Anterior cingulate cortex (tissue), 58 donors: ENCODE results near the gene EPS8L1.
"Not testable (repeated sequence)": the region's sequence is repeated elsewhere in the genome, so short reads cannot be mapped to it uniquely, and the experiment has no call there.

Source experiments
- DNase-seq, 58 donors: peaks; one replicate each; lab custom pipeline; 2025; lab: John Stamatoyannopoulos, UW

Gene EPS8L1

GRCh38 chr19:55075371-55075998 is at the start of gene EPS8L1:
Gene EPS8L1 (plus strand): TSS chr19:55075869. CDS start chr19:55076445, 576 bp downstream.
- DNase-seq, result no peak

- not testable (repeated sequence) for DNase-seq
These were observed 48.6 kb upstream of the EPS8L1 start for GRCh38 chr19:55027140-55027471.

- no peak for DNase-seq
These were observed 48.0 kb upstream of the EPS8L1 start for GRCh38 chr19:55027472-55028337.

GRCh38 chr19:55028757-55029156 is 46.9 kb upstream of the EPS8L1 start:
- DNase-seq, result no peak

GRCh38 chr19:55031178-55031577 is 44.5 kb upstream of the EPS8L1 start:
- DNase-seq, result no peak

GRCh38 chr19:55032170-55032800 is 43.4 kb upstream of the EPS8L1 start:
- no peak for DNase-seq

GRCh38 chr19:55032976-55033643 is 42.6 kb upstream of the EPS8L1 start:
- DNase-seq, result not testable (repeated sequence)

GRCh38 chr19:55034751-55035150 is 40.9 kb upstream of the EPS8L1 start:
- DNase-seq, result no peak

- no peak for DNase-seq
These were observed 39.6 kb upstream of the EPS8L1 start for GRCh38 chr19:55036058-55036457.

GRCh38 chr19:55037603-55038002 is 38.1 kb upstream of the EPS8L1 start:
- DNase-seq, result not testable (repeated sequence)

GRCh38 chr19:55040654-55041053 is 35.0 kb upstream of the EPS8L1 start:
- not testable (repeated sequence) for DNase-seq

GRCh38 chr19:55041244-55041626 is 34.4 kb upstream of the EPS8L1 start:
- no peak for DNase-seq

GRCh38 chr19:55041627-55042343 is 33.9 kb upstream of the EPS8L1 start:
- no peak for DNase-seq

GRCh38 chr19:55042344-55042678 is 33.4 kb upstream of the EPS8L1 start:
- no peak for DNase-seq

- no peak for DNase-seq
These were observed 33.0 kb upstream of the EPS8L1 start for GRCh38 chr19:55042688-55043087.

GRCh38 chr19:55044286-55044685 is 31.4 kb upstream of the EPS8L1 start:
- DNase-seq, result no peak

GRCh38 chr19:55044771-55045716 is 30.6 kb upstream of the EPS8L1 start:
- DNase-seq, result no peak

- DNase-seq, result no peak
These were observed 28.6 kb upstream of the EPS8L1 start for GRCh38 chr19:55046975-55047622.

GRCh38 chr19:55047951-55048350 is 27.7 kb upstream of the EPS8L1 start:
- no peak for DNase-seq
